Measurements from ENCODE around the gene RAB3IL1. TPM values are rescaled to one million over a fixed set of nuclear protein-coding genes. Genes with fewer than 3 reads are reported as not detected.

RAB3IL1 gene
- total and polyA plus RNA-seq, 2 of the 13 experiments (the other 11 are each of a cell fraction or from before 2014, with no cell fraction given), result 1.2 to 2.0 TPM

DNA sequence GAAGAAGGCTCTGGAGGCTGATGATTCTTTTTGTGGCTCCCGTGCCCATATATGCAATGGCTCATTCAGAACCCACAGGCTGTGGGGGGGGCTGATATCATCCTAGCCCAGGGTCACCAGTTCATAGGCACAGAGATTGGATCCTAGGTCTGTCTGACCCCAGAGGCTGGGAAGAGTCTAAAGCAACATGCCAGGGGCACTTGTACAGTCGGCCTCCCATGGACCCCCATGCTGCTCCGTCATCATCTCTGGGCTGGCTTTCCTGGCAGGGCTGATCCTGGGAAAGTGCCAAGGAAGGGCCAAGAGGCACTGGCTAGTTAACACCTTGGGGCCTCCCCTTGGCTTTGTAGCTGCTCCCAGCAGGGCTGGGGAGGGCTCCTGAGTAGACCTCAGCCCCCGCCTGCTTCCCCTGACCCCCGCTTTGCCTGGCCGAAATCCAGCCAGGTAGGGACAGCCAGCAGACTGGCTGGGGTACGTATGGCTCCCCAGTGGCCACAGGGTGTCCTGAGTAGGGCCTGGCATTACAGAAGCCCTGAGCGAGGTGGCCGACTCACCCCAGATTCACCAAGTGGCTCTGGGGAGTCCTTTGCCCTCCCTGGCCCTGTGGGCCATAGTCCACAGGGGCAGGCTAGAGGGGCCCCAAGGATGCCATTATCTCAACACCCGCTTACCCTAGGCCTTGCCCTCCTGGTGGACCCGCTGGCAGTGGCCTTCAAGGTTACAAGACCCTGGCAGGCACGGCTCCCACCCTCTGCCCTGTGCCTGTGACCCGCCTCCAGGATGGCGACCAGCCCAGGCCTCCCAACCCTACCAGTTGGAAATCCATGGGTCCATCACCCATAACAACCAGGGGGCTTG, 48.6 kb downstream of the RAB3IL1 start:
- Histone ChIP-seq H3K9ac (ENCODE audit: insufficient read depth, low read depth, low read length) (no peak overlapping the region), H3K27ac (ENCODE audit: extremely low read length, insufficient read depth, low read length) (no peak overlapping the region), H2AFZ (ENCODE audit: low read length) (no peak overlapping the region), H3K27me3 (ENCODE audit: control insufficient read depth in 1 of 2, insufficient read depth in 2 of 2, low read length in 2 of 2) (peaks cover 0 to 6% of the 10 kb centered on the region in 2 experiments; a peak in 1 of 5 replicates), H4K20me1 (ENCODE audit: insufficient read depth, low read length) (no peaks in the 10 kb centered on the region), H3K79me2 (ENCODE audit: insufficient read depth, low read length) (no peaks in the 10 kb centered on the region), H3K36me3 (replicated peaks in 1 of 2; ENCODE audit: control insufficient read depth in 1 of 2, insufficient read depth in 2 of 2, low read length in 2 of 2) (peaks cover 0 to 9% of the 10 kb centered on the region in 2 experiments; a peak in 2 of 5 replicates), H3K4me3 (replicated peaks in 1 of 3; ENCODE audit: insufficient read depth in 1 of 3, low read depth in 2 of 3, low read length in 3 of 3) (no peak overlapping the region), H3K9me3 (ENCODE audit: low read length) (no peaks in the 10 kb centered on the region), H3K4me1 (ENCODE audit: insufficient read depth, low read length) (peaks cover 26% of the 10 kb centered on the region), H3K4me2 (ENCODE audit: low read depth, low read length) (no peak overlapping the region)
- TF ChIP-seq AGO2 (optimal IDR thresholded peaks at IDR 0.05; ENCODE audit: low read depth, low read length) (peak; percentile 29), RBM22 (optimal IDR thresholded peaks at IDR 0.05; ENCODE audit: low read length) (peak; percentile 80), POLR2A (IDR thresholded peaks at IDR 0.05; ENCODE audit: insufficient read depth in 1 of 2, low read depth in 2 of 2, low read length in 2 of 2) (peak in 1 of 2 experiments; percentile 32; a peak in 1 of 4 replicates)
- TF ChIP-seq, protein P1, sequence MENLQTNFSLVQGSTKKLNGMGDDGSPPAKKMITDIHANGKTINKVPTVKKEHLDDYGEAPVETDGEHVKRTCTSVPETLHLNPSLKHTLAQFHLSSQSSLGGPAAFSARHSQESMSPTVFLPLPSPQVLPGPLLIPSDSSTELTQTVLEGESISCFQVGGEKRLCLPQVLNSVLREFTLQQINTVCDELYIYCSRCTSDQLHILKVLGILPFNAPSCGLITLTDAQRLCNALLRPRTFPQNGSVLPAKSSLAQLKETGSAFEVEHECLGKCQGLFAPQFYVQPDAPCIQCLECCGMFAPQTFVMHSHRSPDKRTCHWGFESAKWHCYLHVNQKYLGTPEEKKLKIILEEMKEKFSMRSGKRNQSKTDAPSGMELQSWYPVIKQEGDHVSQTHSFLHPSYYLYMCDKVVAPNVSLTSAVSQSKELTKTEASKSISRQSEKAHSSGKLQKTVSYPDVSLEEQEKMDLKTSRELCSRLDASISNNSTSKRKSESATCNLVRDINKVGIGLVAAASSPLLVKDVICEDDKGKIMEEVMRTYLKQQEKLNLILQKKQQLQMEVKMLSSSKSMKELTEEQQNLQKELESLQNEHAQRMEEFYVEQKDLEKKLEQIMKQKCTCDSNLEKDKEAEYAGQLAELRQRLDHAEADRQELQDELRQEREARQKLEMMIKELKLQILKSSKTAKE (CRISPR knock-in tag; IDR thresholded peaks at IDR 0.05; ENCODE audit: borderline replicate concordance), result no peak
- TF ChIP-seq, protein P2, sequence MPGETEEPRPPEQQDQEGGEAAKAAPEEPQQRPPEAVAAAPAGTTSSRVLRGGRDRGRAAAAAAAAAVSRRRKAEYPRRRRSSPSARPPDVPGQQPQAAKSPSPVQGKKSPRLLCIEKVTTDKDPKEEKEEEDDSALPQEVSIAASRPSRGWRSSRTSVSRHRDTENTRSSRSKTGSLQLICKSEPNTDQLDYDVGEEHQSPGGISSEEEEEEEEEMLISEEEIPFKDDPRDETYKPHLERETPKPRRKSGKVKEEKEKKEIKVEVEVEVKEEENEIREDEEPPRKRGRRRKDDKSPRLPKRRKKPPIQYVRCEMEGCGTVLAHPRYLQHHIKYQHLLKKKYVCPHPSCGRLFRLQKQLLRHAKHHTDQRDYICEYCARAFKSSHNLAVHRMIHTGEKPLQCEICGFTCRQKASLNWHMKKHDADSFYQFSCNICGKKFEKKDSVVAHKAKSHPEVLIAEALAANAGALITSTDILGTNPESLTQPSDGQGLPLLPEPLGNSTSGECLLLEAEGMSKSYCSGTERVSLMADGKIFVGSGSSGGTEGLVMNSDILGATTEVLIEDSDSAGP (CRISPR knock-in tag; IDR thresholded peaks at IDR 0.05; ENCODE audit: borderline replicate concordance), result no peak
- BruUV-seq (replicated peaks), result no TSS peak
- intact Hi-C loops (cut with micrococcal nuclease; ENCODE audit: unreplicated experiment), result no loop called here
- in situ Hi-C loops (cut with HindIII; ENCODE audit: extremely low pct_ligation_motif_present, low pct_unique_long_range_greater_than_20kb), result no loop called here
- 81% methylated on average over 10 of the region's 14 CpGs for WGBS (ENCODE audit: low lambda C conversion rate)
- DNase-seq (ENCODE audit: low spot score), result no peak
- no peak for FAIRE-seq
- POLR2A ChIA-PET, result no interaction called here
- 0 out of 3 replicates have a peak, but pooled peaks have one; percentile 2 for ATAC-seq
- CTCF ChIA-PET (ENCODE audit: low intra/inter-chr PET ratio, low total read pairs), result no interaction called here
